Eye (tissue), 1 donor: ENCODE measurements around the gene OLFM1.

Experiments
- DNase-seq: peaks from one replicate; pipeline ENCODE4 v3.0.0-alpha.2; 2015

The OLFM1 gene

GRCh38 chr9:135090547-135090946 lies 3.1 kb downstream of the OLFM1 start:
- DNase-seq: no peak

GRCh38 chr9:135091545-135091944 lies 4.1 kb downstream of the OLFM1 start:
- DNase-seq: no peak

DNA sequence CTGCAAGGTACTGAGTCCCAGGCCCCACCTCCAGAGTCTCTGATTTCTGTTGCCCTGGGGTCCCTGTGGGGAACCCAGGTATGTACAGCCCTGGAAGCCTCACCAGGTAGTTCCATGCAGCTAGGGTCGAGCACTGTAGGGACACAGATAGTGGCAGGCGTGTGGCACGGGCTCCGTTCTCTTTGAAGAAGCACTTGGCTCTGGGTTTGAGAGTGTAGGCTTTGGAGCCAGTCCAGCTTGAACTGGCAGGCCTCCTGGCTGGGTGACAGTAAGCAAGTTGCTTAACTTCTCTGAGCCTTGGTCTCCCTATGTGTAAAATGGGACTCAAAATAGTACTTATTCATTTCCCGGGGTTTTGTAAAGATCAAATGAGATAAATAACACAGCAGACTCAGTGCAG lies 5.6 kb downstream of the OLFM1 start:
- no peak for DNase-seq

DNA sequence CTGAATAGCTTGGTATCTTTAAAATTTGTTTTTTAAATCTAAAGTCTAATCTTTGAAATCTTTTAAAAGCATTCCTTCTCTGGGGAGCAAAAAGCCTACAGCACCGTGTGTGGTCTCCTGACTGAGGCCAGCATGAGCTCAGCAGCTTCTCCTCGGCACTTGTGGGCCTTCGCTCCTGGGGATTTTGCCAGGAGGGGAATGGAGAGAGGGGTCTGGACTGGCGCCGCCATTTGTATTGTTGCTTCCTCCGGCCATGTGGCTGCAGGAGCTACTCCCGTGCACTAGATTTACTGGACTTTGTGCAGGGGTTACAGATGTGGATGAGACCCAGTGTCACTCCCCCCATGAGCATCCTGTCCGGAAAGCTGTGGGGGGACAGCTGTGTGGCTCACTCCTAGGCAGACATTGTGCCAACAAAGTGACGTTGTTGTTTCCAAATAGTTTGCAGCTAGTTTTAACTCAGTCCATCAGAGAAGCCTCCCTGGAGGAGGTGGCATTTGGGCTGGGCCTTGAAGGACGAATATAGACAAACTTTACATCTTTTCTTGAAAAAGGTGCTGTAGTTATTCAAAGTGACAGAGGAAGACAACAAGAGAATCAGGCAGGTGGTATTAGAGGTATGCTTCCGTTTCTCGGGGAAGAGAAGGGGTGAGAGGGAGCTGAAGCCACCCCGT lies 6.6 kb downstream of the OLFM1 start:
- no peak for DNase-seq

DNA sequence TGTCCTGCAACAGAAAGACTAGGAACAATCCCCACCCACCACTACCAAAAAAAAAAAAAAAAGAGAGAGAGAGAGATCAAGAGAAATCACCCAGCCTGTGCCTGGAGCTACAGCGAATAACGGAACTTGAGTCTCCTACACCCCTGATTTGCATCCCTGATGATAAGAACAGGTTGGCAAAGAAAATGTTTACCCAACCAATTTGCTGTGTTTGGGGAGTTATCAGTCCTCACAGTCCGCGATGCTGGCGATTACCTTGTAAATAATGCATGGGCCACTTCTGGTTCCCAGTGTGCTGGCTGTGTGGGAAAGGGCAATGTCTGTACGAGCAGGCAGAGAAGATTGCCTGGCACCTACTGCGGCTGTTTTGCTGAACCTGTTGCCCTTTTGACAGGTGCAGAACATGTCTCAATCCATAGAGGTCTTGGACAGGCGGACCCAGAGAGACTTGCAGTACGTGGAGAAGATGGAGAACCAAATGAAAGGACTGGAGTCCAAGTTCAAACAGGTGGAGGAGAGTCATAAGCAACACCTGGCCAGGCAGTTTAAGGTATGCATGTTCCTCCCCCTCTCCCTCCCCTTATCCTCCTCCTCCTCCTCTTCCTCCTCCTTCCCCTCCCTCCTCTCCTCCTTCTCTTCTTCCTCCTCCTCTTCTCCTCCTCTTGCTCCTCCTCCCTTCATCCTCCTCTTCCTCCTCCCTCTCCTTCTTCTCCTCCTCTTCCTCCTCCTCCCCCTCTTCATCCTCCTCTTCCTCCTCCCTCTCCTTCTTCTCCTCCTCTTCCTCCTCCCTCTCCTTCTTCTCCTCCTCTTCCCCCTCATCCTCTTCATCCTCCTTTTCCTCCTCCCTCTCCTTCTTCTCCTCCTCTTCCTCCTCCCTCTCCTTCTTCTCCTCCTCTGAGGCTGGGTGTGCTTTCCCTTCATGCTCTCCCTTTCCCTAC lies 8.3 kb downstream of the OLFM1 start:
- no peak for DNase-seq

GRCh38 chr9:135096408-135096895 lies 9.0 kb downstream of the OLFM1 start:
- DNase-seq: no peak

- peak; percentile 75 for DNase-seq
Measured at GRCh38 chr9:135098400-135099105, 11.1 kb downstream of the OLFM1 start.

GRCh38 chr9:135099574-135099973 lies 12.1 kb downstream of the OLFM1 start:
- DNase-seq: no peak

- DNase-seq: no peak
Measured at GRCh38 chr9:135100241-135100681, 12.8 kb downstream of the OLFM1 start.

DNA sequence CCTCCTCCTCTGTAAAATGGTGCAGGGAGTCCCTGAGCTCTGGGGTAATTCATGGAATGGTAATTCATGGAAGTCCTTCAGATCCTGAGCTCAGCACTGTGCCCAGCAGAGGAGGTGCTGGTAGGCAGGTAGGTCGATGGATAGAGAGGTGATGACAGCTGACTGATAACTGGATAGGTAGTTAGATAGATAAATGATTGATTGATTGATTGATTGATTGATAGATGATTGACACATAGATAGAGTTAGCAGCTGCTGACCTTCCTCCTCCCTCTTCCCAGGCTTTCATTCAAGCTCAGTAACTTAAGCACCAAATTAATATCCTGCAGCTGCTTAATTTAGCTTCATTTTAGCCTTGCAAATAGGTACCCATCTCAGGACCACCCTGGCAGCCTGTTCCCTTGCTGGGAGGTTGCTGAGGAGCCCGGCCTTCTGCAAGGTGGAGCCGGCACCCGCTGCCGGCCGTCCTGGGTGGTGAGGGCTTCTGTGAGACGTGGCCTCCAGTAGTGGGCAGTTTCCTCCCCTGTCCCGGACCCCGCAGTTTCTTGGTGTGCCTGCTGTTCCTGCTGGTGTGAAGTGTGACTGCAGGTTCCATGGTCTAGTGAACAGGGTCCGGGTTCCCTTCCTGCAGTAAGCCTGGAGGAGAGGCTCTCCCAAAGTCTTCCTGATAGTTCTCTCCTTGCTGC lies 13.4 kb downstream of the OLFM1 start:
- no peak for DNase-seq

- DNase-seq: no peak
Measured at GRCh38 chr9:135101486-135101885, 14.0 kb downstream of the OLFM1 start.

DNA sequence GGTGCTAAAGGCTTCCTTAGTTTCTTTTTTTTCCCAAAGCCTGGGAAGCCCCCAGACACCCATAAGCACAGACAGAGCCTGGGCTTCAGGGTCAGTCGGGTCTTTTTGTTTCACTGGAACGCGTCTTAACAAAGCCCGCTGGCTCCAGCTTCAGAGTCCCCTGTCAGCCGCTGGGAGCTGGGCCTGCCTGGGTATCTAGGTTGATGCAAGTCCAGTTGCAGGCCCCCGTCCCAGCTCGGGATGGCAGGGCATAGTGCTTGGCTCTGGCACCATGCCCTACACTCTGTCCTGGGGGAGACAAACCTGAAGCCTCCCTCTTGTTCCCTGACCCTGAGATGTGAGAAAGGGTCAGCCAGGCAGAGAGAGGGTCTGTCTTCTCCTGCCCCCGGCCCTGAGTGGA lies 14.5 kb downstream of the OLFM1 start:
- DNase-seq: no peak

GRCh38 chr9:135102331-135102730 lies 14.9 kb downstream of the OLFM1 start:
- no peak for DNase-seq

DNA sequence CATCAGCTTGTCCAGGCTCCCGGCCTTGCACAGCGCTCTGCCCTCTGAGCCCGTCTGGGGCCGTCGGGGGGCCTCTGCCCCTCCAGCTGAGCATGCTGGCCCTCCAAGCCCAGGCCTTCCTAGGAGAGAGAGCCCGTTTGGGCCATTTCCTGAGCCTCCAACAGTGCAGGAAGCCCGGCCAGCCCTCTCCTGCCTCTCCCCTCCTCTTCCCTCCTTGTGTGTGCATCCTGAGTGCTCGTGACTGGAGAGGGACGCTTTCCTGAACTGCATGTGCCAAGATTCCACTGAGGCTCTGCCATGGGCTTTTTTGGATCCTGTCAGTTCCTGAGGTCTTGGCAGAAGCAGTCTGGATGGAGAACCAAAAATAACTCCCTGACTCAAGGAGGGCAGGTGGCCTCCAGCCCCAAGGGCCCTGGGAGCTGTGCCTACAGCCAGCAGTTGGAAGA lies 15.6 kb downstream of the OLFM1 start:
- no peak for DNase-seq

DNA sequence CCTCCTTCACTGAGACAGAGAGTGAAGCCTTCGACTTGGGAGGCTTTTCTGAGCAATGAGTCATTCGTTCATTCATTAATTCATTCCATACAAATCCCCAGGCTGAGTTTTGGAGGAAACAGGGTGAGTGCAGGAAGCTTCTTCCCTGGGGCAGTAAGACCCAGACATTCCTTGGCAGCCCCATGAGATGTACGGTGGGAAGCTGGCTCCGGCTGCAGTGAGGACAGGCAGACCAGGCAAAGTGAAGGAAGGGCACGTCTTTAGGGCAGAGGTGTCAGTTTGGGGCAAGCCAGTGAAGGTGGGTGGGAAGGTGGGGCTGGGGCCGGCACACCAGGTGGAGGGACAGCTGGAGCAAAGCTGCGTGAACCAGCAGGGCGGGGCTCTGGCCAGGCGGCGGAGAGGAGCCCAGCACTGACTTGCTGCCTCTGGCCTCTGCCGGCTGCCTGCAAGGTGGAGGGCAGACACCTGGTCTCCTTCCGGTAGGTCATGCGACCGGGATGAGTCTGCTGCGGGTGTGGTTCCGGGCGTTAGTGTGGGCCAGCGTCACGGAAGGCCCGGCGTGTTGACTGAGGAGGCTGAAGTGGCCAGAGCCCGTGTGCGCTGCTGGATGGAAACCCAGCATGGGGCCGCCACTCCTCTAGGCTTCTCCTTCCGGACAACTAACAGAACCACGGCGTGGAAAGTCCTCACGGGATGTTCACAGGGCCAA lies 16.6 kb downstream of the OLFM1 start:
- no peak for DNase-seq

DNA sequence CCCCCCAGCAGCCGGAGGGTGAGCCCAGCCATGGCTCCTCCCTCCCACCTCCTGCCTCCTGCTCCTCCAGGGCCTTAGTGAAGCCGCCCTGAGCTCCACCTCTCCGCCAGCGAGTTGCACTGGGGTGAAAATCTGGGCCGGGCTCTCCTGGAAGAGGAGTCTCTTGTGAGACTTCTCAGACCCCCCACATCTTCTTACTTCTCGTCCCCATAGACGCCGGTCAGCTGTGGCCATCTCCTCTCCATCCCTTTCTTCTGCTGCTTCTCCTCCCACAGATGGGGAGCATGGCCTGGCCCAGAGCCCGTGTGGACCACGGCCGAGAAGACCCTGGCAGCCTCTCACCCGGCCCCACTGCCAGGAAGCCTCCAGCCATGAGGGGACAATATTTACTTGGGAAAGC lies 17.3 kb downstream of the OLFM1 start:
- DNase-seq: no peak

DNA sequence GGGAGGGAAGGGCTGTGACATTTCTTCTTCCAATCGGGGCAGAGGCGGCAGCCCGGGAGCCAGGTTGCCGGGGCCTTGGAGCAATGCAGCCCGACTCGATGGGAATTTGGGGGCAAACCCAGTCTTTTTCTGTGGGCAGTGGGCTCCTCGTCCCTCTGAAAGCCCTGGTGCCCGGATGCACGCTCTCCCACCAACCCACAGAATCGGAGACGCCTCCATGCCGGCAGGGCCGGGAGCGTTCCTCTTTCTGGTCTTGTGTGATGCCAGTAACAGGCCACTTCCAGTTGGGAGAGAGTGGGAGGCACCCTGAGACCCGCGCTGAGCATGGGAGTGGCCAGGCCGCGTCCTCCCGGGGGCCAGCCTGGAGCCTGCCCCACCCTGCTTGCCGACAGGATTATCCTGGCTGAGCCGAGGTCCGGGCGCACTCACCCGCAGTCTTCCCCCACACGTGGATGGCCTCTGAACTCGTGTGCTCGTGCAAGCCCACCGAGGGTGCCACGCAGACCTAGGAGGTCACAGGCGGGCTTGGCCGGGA lies 17.8 kb downstream of the OLFM1 start:
- no peak for DNase-seq

DNA sequence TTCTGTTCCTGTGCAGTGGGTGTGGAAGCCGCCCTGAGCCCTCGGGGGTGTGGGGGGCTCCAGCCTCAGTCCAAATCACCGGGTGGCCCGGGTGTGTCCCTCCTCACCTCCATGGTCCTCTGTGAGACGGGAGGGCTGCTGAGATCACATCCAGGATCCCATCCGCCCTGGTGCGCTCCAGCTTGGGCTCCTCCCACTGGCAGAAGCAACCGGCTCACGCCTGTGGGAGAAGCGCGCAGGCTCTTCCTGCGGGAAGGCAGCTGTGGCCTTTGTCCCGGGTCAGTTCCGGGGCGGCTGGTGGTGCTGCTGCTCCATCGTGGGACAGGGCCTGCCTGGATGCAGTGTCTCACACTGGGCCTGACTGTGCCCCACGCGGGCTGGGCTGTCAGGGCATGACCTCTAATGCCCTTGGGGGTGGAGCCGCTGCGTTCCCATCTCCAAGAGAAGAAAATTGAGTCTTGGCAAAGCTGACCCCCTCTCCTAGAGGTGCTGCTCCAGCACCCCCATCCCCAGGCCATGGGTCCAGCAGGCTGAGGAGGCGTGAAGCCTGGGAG lies 18.5 kb downstream of the OLFM1 start:
- DNase-seq: no peak

DNA sequence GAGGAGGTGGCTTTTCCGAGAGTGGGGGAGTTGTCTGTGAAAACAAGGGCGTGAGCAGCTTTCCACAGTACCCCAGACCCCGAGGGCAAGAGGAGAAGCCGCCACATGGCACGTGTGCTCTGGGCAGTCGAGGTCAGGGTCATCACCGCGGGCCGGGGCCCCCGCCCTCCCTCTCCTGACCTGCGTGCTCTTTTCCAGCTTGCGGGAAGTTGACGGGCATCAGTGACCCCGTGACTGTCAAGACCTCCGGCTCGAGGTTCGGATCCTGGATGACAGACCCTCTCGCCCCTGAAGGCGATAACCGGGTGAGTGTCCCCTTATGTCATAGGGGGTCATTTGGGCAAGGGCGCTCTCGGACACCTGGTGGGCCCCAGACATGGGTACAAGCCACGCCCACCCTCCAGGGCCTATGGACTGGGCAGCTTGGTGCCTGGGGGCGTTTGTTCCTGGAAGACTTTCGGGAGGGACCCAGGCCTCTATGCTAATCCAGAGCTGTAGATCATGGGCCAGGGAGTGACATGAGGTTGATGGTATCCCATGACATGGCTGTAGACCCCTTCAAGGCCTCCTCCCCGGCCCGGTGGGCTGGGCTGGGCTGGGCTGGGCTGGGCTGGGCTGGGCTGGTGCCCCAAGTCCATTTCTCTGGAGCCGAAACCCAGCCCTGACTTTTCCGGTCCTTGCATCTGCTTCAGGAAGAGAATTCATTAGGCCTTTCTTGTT lies 19.2 kb downstream of the OLFM1 start:
- DNase-seq: no peak

DNA sequence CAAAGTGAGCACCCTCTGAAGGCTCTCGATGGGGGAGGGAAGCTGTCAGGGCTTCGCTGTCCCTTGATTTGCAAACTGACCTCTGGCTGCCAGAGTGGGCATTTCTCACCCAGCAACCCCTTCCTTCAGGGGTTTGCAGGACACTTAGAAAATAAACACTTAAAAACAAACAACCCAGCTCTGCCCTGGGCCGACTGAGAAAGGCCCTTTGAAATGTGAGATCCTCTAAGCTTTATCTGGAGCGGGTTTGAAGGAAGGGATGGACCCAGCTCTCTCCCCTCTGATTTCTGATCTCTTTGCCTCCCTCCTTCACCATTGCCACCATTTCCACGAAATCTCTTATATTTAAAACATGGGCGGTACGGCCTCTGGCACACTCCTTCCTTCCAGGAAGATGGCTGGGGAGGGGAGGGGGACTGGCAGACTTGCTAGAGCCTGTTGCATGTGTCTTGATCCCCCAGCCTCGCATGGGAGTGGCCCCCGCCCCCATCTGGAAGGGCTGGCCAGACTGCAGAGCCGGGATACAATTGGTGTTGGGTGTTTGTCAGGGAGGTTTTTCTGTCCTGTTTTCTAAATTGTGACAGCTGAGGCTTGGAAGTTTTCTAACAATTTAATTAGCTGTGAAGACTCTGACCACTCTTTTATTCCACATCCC lies 20.2 kb downstream of the OLFM1 start:
- DNase-seq: no peak
